HG03103 (cell line): ENCODE measurements around the gene POLR2L.

Experiments used
- ATAC-seq: cut with Tn5 transposase; IDR thresholded peaks from one replicate; pipeline ENCODE4 v1.9.1; 2021; ENCODE audit warnings: low read depth; ENCODE audit not compliant: unreplicated experiment

POLR2L gene

DNA sequence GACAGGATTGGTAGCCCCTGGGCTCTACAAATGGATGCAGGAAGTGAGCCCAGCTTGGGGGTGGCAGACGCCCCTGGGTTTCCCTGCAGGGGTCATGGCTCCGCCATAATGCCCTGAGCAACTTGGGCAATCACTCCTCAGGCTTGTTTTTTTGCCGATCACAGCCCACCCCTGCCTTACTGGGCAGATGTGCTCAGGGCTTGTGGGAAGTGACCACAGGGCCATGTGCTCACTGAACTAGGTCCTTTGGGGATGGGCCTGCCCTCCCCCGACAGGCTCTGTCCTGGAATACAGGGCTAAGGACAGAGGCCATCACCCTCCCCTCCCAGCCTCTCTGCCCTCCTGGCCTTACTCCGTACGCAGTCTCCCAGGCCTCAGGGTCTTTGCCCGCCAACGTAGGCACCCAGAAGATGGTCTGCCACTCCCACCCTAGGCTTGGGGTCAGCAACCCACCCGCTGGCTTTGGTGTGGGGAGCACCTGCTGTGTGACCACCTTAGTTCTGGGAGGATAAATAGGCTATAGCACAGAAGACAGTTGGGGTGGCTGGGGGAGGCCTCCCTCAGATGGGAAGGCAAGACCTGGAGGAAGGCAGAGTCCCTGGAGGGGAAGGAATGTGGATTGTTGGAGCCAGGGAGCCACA lies 28.8 kb downstream of the POLR2L start:
- ATAC-seq = no peak

DNA sequence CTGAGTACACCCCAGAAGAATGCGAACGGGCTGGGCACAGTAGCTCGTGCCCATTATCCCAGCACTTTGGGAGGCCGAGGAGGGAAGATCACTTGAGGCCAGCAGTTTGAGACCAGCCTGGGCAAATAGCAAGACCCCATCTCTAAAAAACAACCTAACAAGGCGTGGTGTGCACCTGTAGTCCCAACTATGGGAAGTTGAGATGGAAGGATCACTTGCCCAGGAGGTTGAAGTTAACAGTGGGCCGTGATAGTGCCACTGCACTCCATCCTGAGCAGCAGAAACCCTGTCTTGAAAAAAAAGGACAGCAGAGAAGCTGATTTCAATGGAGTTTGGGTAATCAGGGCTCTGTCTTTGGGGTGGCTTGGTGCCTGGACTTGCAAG lies 29.3 kb downstream of the POLR2L start:
- ATAC-seq = no peak

DNA sequence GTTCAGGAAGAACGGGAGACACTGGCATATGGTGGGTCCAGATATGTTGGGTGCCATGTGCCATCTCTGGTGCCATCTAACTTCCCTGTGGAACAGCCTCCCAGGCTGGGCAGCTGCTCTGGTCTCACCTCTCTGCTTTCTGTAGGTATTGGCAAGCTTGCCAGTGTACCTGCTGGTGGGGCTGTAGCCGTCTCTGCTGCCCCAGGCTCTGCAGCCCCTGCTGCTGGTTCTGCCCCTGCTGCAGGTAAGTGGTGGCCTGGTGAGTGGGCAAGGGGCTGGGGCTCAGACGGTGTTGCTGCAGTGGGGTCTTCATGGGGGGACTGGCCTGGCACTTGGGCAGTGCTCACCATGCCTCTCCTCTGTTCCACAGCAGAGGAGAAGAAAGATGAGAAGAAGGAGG lies 29.9 kb downstream of the POLR2L start:
- no peak for ATAC-seq

DNA sequence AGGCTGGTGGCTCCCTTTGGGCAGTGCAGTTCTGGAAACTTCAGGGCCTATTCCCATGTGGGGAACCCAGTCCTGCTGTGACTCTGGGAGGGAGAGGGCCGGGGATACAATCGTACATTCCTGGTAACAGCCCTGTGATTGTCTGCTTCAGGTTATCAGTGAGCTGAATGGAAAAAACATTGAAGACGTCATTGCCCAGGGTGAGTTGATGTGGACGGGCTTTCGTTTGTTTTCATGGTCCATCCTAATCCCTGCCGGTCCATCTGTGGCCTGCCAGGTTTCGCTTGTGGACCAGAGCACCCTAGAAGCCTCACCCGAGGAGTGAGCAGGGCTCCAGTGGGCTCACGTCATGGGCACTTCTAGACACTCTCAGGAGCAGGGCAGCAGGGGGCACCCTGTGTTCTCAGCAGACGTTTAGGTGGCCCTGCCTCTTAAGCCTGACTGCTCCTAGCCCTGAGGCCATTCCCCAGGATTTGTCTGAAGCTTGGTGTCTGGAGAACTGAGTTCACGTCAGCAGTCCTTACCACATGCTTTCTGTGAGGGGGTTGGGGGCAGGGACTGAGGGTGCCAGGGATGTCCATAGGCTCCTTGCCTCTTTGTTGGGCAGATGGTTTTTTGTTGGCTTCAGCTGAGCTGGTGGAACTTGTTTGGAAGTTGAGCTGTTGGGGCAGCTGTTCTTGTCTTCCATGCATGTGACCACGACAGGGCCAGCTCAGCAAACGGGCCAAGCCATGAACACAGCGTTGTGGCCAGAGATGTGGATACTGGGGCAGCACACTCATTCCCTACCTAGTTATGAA lies 30.7 kb downstream of the POLR2L start:
- ATAC-seq = no peak

- ATAC-seq = no peak
These were observed 32.2 kb downstream of the POLR2L start for GRCh38 chr11:810040-810567.

DNA sequence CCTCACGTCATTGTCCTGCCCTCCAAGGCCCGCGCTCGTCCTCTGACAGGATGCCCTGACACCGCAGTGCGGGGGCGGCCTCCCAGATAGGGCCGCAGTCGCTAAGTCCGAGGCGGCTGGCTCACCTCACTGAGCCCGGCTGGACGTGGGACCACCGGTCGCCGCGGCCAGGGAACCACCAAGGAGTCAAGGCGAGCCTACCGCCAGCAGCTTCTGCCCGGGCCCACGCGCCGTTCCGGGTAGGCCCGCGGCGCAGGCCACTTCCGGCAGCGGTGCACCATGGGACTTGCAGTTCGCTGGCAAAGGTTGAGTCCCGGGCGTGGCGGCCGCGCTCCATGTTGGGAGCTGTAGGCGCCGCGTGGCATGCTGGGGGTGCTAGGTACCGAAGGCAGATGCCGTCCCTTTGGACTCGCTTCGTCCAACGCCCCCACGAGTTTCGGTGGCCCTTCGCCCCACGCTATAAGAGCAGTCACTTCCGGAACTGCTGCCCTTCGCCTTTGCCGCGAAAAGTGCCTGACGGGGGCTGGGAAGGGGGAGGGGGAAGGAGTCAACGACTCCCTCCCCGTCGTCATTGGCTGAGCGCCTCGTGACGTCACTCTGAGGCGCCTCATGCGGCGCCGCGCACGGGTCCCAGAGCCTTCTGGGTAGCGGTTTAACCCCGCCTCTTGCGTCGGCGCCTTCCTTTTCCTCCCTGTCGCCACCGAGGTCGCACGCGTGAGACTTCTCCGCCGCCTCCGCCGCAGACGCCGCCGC lies 32.9 kb downstream of the POLR2L start, which contains the start of gene RPLP2:
Gene RPLP2, plus strand, starts transcription at position 681 of the 753 bp plus-strand sequence. CDS start 268 bp downstream, outside the sequence.
- peak; percentile 60 for ATAC-seq

DNA sequence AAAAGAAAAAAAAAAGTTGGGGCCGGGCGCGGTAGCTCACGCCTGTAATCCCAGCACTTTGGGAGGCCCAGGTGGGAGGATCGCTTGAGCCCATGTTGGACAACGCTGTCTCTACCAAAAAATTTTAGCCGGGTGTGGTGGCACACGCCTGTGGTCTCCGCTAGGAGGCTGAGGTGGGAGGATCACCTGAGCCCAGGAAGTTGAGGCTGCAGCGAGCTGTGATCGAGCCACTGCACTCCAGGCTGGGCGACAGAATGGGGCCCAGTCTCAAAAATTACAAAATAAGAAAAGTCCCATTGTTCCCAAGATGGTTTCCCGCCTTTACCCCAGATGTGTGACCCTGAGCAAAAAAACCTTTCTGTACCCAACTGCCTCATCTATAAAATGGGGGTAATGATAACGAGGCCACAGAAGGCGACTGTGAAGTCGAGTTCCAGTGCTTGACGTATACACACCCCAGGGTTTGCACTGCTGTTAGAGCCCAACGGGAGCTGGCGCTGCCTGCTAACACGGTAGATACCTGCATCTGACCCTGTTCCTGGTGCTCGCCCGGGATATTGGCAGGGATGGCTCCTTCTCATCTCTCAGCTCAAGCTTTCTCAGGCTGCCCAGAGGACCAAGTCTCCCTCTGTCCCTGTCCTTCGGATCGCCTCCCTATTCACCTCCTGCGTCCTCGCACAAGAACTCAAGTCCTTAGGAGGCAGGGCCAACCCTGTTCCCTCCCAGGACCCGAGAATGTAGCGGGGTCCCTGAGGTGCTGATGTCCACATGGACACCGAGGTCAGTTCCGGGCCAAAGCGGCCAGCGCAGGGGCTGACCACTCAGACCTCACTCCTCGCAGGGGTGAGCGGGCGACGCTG lies 33.7 kb downstream of the POLR2L start:
- ATAC-seq = no peak

DNA sequence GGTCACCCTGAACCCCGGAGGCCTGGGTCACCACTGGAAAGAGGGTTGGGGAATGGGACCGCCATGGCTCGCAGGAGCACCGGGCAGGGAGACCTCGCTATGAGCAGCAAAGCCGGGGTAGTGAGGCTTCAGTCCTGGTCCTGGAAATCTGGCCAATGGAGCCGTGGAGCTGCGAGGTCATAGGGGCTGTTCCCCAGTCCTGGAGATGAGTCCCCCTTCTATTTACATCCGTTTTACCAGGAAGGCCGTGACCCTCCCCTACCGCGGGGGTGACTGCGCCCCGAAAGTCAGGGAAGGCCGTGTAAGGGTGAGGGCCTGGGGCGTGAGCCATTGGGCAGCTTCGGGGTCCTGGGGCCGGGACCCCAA lies 37.7 kb downstream of the POLR2L start:
- no peak for ATAC-seq

- no peak for ATAC-seq
These were observed 38.3 kb downstream of the POLR2L start for GRCh38 chr11:803770-804598.

DNA sequence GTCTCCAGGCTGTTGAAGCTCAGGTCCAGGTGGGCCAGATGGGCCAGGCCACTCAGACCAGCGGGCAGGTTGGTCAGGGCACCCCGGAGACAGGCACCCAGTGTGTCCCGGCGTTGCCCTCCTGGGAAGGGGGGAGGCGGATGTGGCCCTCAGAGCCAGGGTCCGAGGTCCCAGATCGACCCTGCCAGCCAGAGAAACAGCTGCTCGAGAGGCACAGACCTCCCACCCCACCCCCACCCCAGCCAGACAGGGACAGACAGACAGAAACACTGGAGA lies 38.9 kb downstream of the POLR2L start:
- no peak for ATAC-seq

GRCh38 chr11:802693-803466 lies 39.4 kb downstream of the POLR2L start:
- no peak for ATAC-seq

GRCh38 chr11:802018-802617 lies 40.2 kb downstream of the POLR2L start:
- no peak for ATAC-seq

- ATAC-seq = no peak
These were observed 41.1 kb downstream of the POLR2L start for GRCh38 chr11:801097-801780.

DNA sequence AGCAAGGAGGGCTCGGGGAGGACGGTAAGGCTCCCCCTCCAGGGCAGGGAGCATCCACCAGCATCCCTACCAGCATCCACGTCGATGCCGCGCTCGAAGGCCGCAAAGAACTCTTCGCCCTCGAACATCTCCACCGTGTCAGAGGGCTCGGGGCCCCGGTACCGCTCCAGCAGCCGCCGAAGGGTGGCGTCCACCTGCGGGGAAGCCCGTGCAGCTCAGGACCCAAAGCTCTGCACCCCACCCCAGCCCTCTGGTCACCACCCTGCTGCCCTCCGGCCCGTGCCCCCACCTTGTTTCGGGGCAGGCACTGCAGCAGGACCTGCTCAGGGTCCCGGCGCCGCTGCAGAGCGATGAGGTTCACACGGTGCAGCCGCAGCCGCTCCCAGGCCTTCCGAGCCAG lies 41.9 kb downstream of the POLR2L start:
- no peak for ATAC-seq

DNA sequence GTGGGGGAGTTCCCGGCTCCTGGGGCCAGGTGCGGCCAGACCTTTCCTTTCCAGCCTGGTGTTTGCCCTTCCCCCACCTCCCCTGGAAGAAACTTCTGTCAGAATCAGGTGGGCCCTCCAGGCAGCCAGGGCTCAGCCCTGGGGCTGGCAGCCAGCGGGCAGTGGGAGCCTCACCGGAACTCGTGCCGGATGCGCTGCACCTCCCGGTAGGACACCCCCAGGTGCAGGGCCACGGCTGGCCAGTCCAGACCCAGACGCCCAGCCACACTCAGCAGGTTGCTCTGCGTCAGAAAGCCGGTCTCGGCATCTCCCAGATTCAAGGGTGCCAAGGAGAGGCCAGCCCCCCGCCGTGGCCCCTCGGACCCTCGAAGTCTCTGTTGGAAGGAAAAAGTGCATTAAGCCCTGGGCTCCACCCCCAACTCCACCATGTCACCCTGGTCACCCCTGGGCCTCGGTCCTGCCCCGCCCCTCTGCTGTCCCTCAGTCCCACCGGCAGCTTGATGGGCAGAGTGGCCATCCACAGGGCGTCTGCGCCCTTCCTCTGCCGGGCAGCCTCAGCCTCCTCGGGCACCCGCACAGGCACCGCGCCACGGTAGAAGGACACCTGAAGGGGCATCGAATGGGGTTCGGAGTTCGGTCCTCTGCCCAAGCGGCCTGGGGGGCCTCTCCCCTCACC lies 42.5 kb downstream of the POLR2L start:
- no peak for ATAC-seq

DNA sequence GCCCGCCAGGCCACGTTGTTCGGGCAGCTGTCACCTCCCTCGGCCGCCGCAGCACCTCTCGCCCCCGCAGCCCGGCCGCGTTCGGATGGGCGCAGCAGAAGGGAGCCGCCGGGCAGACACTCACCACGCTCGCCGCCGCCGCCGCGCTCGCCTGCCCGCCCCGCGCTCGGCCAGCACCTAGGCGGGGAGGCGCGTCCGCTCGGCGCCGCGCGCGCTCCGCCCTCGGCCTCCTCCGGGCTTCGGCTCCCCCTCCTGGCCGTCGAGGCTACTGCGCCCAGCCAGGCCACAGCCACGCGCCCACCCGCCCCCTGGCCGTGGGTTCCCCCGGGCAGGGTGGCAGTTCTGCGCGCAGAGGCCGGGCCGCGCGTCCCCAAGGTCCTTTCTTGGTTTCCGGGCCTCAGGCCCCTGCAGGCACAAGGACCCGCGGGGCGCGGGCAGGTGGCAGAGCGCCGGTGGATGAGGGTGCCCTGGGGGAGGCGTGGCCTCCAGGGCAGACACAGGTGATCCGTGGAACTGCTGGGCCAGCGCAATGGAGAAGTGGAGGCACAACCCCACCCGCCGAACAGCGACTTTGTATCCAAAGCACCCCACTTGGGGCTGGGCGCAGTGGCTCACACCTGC lies 44.1 kb downstream of the POLR2L start, which contains the start of gene SLC25A22:
Gene SLC25A22, minus strand, starts transcription at position 189 of the 621 bp plus-strand sequence. CDS start 3,275 bp downstream, outside the sequence.
- peak; percentile 54 for ATAC-seq
